ENCODE data around the gene PHF12.
"Not testable (repeated sequence)": the region's sequence is repeated elsewhere in the genome, so short reads cannot be mapped to it uniquely, and the experiment has no call there.

GRCh38 chr17:28903546-28903841 is 47.8 kb downstream of the PHF12 start:
- TF ChIP-seq CTCF, POLR2A, EP300 (IDR thresholded peaks at IDR 0.05): not testable (repeated sequence)

Measured in sigmoid colon (tissue), 4 donors.